PC-9 (cell line): ENCODE data around the gene MORF4L2.

Experiments used
- CTCF ChIP-seq: fragments of 200-600 bp; sonication (generic); conservative IDR thresholded peaks from 2 replicates; pipeline ENCODE4 v1.6.1; 2017; ENCODE audit warnings: mixed run types, antibody characterized with exemption, mild to moderate bottlenecking, moderate library complexity
- EZH2 ChIP-seq: fragments of 200-600 bp; sonication (generic); IDR thresholded peaks from 2 replicates; pipeline ENCODE4 v1.8.0; 2017; ENCODE audit warnings: antibody characterized with exemption, low read depth

DNA sequence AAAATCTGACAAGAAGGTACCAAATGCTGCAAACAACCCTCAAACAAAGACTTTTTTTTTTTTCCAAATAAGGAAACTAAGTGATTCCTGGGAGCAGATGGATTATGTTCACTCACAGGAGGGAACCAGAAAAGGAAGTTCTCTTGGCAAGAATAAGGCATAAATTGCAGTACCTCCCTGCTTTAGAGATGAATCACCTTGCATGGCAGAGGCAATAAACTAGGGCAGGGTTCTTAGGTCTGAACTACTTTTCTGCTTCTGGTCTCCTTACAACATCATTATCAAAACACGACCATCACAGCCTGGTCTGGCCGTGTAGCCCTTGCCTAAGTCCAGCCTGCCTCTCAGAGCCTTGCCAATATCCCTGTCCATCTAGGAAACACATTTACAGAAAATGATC, 30.5 kb upstream of the MORF4L2 start:
- TF ChIP-seq CTCF (no peak), EZH2 (no peak)
